Measurements from ENCODE around the gene LTBP3. TPM values are rescaled to one million over a fixed set of nuclear protein-coding genes. Genes with fewer than 3 reads are reported as not detected.

LTBP3 gene
- total and polyA plus RNA-seq, 2 donors (not counting 1 experiment from before 2014, with no cell fraction given) = 37.3 to 40.4 TPM

- H3K36me3 ChIP-seq (ENCODE audit: control insufficient read depth, insufficient read depth, low read length) = no peaks in the 10 kb centered on the region
- peaks cover 60% of the 10 kb centered on the region for H3K79me2 ChIP-seq (ENCODE audit: control insufficient read depth, insufficient read depth, low read length)
Observed at GRCh38 chr11:65493367-65494176, 64.6 kb downstream of the LTBP3 start.

GRCh38 chr11:65492637-65493366 lies 65.4 kb downstream of the LTBP3 start:
- no peaks in the 10 kb centered on the region for H3K9me3 ChIP-seq (ENCODE audit: control insufficient read depth, insufficient read depth, low read depth, low read length)
- peak overlapping the region in 3 of 4 experiments; percentile 2 to 18 (median 12) for H3K4me3 ChIP-seq (replicated peaks in 1 of 4; ENCODE audit: control extremely low read depth in 1 of 4, insufficient read depth in 1 of 4, low read depth in 3 of 4, low read length in 4 of 4)
- H3K79me2 ChIP-seq (ENCODE audit: control insufficient read depth, insufficient read depth, low read length) = peaks cover 60% of the 10 kb centered on the region
- H3K9ac ChIP-seq (ENCODE audit: insufficient read depth, low read length) = peak overlapping the region; percentile 82
- no peak overlapping the region for H2AFZ ChIP-seq (ENCODE audit: low read length)
- H3K4me2 ChIP-seq (ENCODE audit: extremely low read depth, insufficient read depth, low read length) = peak overlapping the region; percentile 79
- peak; percentile 86 to 93 for DNase-seq (ENCODE audit: low read depth in 2 of 2)
- no peaks in the 10 kb centered on the region for H4K20me1 ChIP-seq (ENCODE audit: control insufficient read depth, extremely low read depth, insufficient read depth, low read length)
- H3K27ac ChIP-seq (ENCODE audit: insufficient read depth, low read length) = peak overlapping the region; percentile 100
- no peak for TF ChIP-seq EZH2 (IDR thresholded peaks at IDR 0.05; ENCODE audit: low read length, missing control alignments)
- no peak for TF ChIP-seq CTCF (conservative IDR thresholded peaks at IDR 0.05 in 1 of 2, IDR thresholded peaks at IDR 0.05 in 1 of 2; ENCODE audit: low read depth in 1 of 2, low read length in 2 of 2)
- peaks cover 71% of the 10 kb centered on the region for H3K4me1 ChIP-seq (ENCODE audit: control insufficient read depth, extremely low read depth, insufficient read depth, low read length)
- no peaks in the 10 kb centered on the region for H3K27me3 ChIP-seq (ENCODE audit: control insufficient read depth, insufficient read depth, low read length)
- no peaks in the 10 kb centered on the region for H3K36me3 ChIP-seq (ENCODE audit: control insufficient read depth, insufficient read depth, low read length)

More at GRCh38 chr11:65493367-65494176, 64.6 kb downstream of the LTBP3 start:
- H3K27me3 ChIP-seq (ENCODE audit: control insufficient read depth, insufficient read depth, low read length) = no peaks in the 10 kb centered on the region
- H2AFZ ChIP-seq (ENCODE audit: low read length) = no peak overlapping the region
- H3K9ac ChIP-seq (ENCODE audit: insufficient read depth, low read length) = peak overlapping the region; percentile 82
- H3K4me2 ChIP-seq (ENCODE audit: extremely low read depth, insufficient read depth, low read length) = peak overlapping the region; percentile 75
- H3K4me3 ChIP-seq (replicated peaks in 1 of 4; ENCODE audit: control extremely low read depth in 1 of 4, insufficient read depth in 1 of 4, low read depth in 3 of 4, low read length in 4 of 4) = peak overlapping the region in 2 of 4 experiments; percentile 12 to 21
- peaks cover 63% of the 10 kb centered on the region for H3K4me1 ChIP-seq (ENCODE audit: control insufficient read depth, extremely low read depth, insufficient read depth, low read length)
- no peak for TF ChIP-seq EZH2 (IDR thresholded peaks at IDR 0.05; ENCODE audit: low read length, missing control alignments)
- no peak for TF ChIP-seq CTCF (conservative IDR thresholded peaks at IDR 0.05 in 1 of 2, IDR thresholded peaks at IDR 0.05 in 1 of 2; ENCODE audit: low read depth in 1 of 2, low read length in 2 of 2)
- H3K9me3 ChIP-seq (ENCODE audit: control insufficient read depth, insufficient read depth, low read depth, low read length) = no peaks in the 10 kb centered on the region
- H4K20me1 ChIP-seq (ENCODE audit: control insufficient read depth, extremely low read depth, insufficient read depth, low read length) = no peaks in the 10 kb centered on the region
- peak overlapping the region; percentile 100 for H3K27ac ChIP-seq (ENCODE audit: insufficient read depth, low read length)
- DNase-seq (ENCODE audit: low read depth in 2 of 2) = peak; percentile 88 to 99

GRCh38 chr11:65492387-65492636 lies 65.8 kb downstream of the LTBP3 start:
- H3K4me1 ChIP-seq (ENCODE audit: control insufficient read depth, extremely low read depth, insufficient read depth, low read length) = peaks cover 72% of the 10 kb centered on the region
- peak overlapping the region; percentile 82 for H3K9ac ChIP-seq (ENCODE audit: insufficient read depth, low read length)
- H3K4me2 ChIP-seq (ENCODE audit: extremely low read depth, insufficient read depth, low read length) = peak overlapping the region; percentile 79
- peak overlapping the region; percentile 100 for H3K27ac ChIP-seq (ENCODE audit: insufficient read depth, low read length)
- no peak overlapping the region for H3K4me3 ChIP-seq (replicated peaks in 1 of 4; ENCODE audit: control extremely low read depth in 1 of 4, insufficient read depth in 1 of 4, low read depth in 3 of 4, low read length in 4 of 4)
- H2AFZ ChIP-seq (ENCODE audit: low read length) = no peak overlapping the region
- H4K20me1 ChIP-seq (ENCODE audit: control insufficient read depth, extremely low read depth, insufficient read depth, low read length) = no peaks in the 10 kb centered on the region
- no peaks in the 10 kb centered on the region for H3K9me3 ChIP-seq (ENCODE audit: control insufficient read depth, insufficient read depth, low read depth, low read length)
- TF ChIP-seq CTCF (conservative IDR thresholded peaks at IDR 0.05 in 1 of 2, IDR thresholded peaks at IDR 0.05 in 1 of 2; ENCODE audit: low read depth in 1 of 2, low read length in 2 of 2) = no peak
- no peak for DNase-seq (ENCODE audit: low read depth in 2 of 2)
- H3K36me3 ChIP-seq (ENCODE audit: control insufficient read depth, insufficient read depth, low read length) = no peaks in the 10 kb centered on the region
- H3K27me3 ChIP-seq (ENCODE audit: control insufficient read depth, insufficient read depth, low read length) = no peaks in the 10 kb centered on the region
- peaks cover 58% of the 10 kb centered on the region for H3K79me2 ChIP-seq (ENCODE audit: control insufficient read depth, insufficient read depth, low read length)
